ENCODE measurements around the gene MTF1. TPM values are rescaled to one million over a fixed set of nuclear protein-coding genes. Genes with fewer than 3 reads are reported as not detected.
"Not testable (repeated sequence)": the region's sequence is repeated elsewhere in the genome, so short reads cannot be mapped to it uniquely, and the experiment has no call there.

MTF1 gene
- polyA plus RNA-seq = 3.7 and 3.8 TPM in 2 replicates
- polyA minus RNA-seq = 8.8 and 9.5 TPM in 2 replicates

DNA sequence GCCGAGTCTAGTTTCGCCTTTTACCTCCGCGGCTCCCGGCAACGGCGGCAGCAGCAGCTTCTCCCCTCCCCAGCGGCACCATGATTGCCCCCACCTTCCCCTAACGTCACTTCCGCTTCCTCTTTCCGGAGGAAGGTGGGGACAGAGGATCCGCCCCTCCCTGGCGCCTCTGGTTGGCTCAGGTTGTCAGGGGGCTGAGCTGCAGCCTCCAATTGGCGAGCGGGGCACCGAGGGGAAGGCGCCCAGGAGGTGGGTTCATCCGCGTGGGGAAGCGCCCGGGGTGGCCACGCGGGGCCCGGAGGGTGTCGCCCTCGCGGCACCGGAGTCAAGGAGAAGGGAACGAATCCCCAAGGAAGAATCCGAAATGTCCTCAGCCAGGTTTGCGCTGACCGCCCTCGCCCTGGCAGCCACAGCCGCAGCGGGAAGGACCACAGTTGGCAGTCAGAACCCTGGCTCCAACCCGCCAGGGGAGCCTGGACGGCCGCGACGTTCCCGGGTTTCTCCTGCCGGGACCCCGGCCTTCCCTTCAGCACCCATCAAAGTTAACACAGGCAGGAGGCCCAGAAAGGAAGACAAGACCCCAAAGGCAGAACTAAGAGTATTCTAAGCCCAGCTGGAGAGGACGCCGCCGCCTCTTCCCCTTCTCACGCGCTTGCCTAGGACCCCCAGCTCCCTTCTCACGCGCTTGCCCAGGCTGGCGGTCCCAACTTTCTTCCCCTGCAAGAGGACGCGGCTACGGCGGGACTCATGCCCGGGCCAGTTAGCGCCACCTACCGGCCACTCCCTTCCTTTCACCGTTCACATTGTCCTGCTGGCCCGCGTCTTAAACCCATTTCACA lies at the start of gene MTF1:
Gene MTF1 (minus strand): TSS at position 86 of the 839 bp plus-strand sequence. CDS start 1,934 bp downstream, outside the sequence.
- no peaks in the 10 kb centered on the region for H3K36me3 ChIP-seq (ENCODE audit: insufficient read depth, low read length)
- no peaks in the 10 kb centered on the region for H4K20me1 ChIP-seq (ENCODE audit: insufficient read depth)
- peak within 1 kb of the TSS; percentile 81 for H3K4me3 ChIP-seq (ENCODE audit: low read length)
- peak within 1 kb of the TSS; percentile 77 for H3K9ac ChIP-seq (ENCODE audit: low read length)
- H3K9me3 ChIP-seq (ENCODE audit: low read length) = no peaks in the 10 kb centered on the region
- TF ChIP-seq TAF1 (IDR thresholded peaks at IDR 0.05; ENCODE audit: low read depth) (peak; percentile 48), POLR2AphosphoS5 (IDR thresholded peaks at IDR 0.05) (peak; percentile 95), SMC3 (conservative IDR thresholded peaks at IDR 0.05; ENCODE audit: poor library complexity) (peak; percentile 81), RAD21 (conservative IDR thresholded peaks at IDR 0.05) (peak; percentile 77), EP300 (conservative IDR thresholded peaks at IDR 0.05; ENCODE audit: poor library complexity, severe bottlenecking) (peak; percentile 12), EZH2 (IDR thresholded peaks at IDR 0.05; ENCODE audit: borderline replicate concordance, insufficient read depth, low read length, poor library complexity, severe bottlenecking) (no peak), MXI1 (conservative IDR thresholded peaks at IDR 0.05; ENCODE audit: poor library complexity, severe bottlenecking) (peak; percentile 97)
- TF ChIP-seq, protein P1, sequence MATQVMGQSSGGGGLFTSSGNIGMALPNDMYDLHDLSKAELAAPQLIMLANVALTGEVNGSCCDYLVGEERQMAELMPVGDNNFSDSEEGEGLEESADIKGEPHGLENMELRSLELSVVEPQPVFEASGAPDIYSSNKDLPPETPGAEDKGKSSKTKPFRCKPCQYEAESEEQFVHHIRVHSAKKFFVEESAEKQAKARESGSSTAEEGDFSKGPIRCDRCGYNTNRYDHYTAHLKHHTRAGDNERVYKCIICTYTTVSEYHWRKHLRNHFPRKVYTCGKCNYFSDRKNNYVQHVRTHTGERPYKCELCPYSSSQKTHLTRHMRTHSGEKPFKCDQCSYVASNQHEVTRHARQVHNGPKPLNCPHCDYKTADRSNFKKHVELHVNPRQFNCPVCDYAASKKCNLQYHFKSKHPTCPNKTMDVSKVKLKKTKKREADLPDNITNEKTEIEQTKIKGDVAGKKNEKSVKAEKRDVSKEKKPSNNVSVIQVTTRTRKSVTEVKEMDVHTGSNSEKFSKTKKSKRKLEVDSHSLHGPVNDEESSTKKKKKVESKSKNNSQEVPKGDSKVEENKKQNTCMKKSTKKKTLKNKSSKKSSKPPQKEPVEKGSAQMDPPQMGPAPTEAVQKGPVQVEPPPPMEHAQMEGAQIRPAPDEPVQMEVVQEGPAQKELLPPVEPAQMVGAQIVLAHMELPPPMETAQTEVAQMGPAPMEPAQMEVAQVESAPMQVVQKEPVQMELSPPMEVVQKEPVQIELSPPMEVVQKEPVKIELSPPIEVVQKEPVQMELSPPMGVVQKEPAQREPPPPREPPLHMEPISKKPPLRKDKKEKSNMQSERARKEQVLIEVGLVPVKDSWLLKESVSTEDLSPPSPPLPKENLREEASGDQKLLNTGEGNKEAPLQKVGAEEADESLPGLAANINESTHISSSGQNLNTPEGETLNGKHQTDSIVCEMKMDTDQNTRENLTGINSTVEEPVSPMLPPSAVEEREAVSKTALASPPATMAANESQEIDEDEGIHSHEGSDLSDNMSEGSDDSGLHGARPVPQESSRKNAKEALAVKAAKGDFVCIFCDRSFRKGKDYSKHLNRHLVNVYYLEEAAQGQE (IDR thresholded peaks at IDR 0.05; ENCODE audit: borderline replicate concordance) = no peak
- TF ChIP-seq, protein P2, sequence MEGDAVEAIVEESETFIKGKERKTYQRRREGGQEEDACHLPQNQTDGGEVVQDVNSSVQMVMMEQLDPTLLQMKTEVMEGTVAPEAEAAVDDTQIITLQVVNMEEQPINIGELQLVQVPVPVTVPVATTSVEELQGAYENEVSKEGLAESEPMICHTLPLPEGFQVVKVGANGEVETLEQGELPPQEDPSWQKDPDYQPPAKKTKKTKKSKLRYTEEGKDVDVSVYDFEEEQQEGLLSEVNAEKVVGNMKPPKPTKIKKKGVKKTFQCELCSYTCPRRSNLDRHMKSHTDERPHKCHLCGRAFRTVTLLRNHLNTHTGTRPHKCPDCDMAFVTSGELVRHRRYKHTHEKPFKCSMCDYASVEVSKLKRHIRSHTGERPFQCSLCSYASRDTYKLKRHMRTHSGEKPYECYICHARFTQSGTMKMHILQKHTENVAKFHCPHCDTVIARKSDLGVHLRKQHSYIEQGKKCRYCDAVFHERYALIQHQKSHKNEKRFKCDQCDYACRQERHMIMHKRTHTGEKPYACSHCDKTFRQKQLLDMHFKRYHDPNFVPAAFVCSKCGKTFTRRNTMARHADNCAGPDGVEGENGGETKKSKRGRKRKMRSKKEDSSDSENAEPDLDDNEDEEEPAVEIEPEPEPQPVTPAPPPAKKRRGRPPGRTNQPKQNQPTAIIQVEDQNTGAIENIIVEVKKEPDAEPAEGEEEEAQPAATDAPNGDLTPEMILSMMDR (IDR thresholded peaks at IDR 0.05; ENCODE audit: poor library complexity, severe bottlenecking) = peak; percentile 95
- no peaks in the 10 kb centered on the region for H3K27me3 ChIP-seq (ENCODE audit: insufficient read depth, low read depth, low read length)
- H2AFZ ChIP-seq (ENCODE audit: low read depth, low read length) = peak within 1 kb of the TSS; percentile 58
- H3K79me2 ChIP-seq (replicated peaks; ENCODE audit: insufficient read depth, low read length) = peaks cover 28% of the 10 kb centered on the region
- H3K9me2 ChIP-seq (ENCODE audit: insufficient read depth, low read length) = no peaks in the 10 kb centered on the region
- peak within 1 kb of the TSS; percentile 86 for H3K27ac ChIP-seq (ENCODE audit: low read length)
- peaks cover 4% of the 10 kb centered on the region for H3F3A ChIP-seq (ENCODE audit: insufficient read depth, low read length, poor library complexity, severe bottlenecking)
- H3K4me2 ChIP-seq (ENCODE audit: low read length) = peak within 1 kb of the TSS; percentile 93

DNA sequence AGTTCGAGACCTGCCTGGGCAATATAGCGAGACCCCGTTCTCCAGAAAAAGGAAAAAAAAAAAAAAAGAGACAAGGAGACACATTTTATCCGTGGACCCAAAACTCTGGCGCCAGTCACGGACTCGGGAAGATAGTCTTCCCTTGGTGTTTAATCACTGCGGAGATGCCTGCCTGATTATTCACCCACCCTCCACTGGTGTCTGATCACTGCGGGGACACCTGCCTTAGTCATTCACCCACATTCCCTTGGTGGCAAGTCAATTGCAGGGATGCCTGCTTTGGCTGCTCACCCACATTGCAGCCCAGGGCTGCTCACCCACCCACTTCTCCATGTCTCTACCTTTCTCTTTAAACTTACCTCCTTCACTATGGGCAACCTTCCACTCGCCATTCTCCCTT lies 49.1 kb upstream of the MTF1 start:
- not testable (repeated sequence) for H3F3A ChIP-seq (ENCODE audit: insufficient read depth, low read length, poor library complexity, severe bottlenecking); H3K79me2 ChIP-seq (replicated peaks; ENCODE audit: insufficient read depth, low read length); H3K9me2 ChIP-seq (ENCODE audit: insufficient read depth, low read length); H4K20me1 ChIP-seq (ENCODE audit: insufficient read depth); H2AFZ ChIP-seq (ENCODE audit: low read depth, low read length); H3K4me3 ChIP-seq (ENCODE audit: low read length); H3K4me2 ChIP-seq (ENCODE audit: low read length); H3K27me3 ChIP-seq (ENCODE audit: insufficient read depth, low read depth, low read length); H3K27ac ChIP-seq (ENCODE audit: low read length); H3K9ac ChIP-seq (ENCODE audit: low read length); H3K9me3 ChIP-seq (ENCODE audit: low read length); H3K36me3 ChIP-seq (ENCODE audit: insufficient read depth, low read length)

- not testable (repeated sequence) for H3K9ac ChIP-seq (ENCODE audit: low read length); H3K9me3 ChIP-seq (ENCODE audit: low read length); H2AFZ ChIP-seq (ENCODE audit: low read depth, low read length); H4K20me1 ChIP-seq (ENCODE audit: insufficient read depth); H3K4me3 ChIP-seq (ENCODE audit: low read length); H3K9me2 ChIP-seq (ENCODE audit: insufficient read depth, low read length); H3K27me3 ChIP-seq (ENCODE audit: insufficient read depth, low read depth, low read length); H3K27ac ChIP-seq (ENCODE audit: low read length); H3K79me2 ChIP-seq (replicated peaks; ENCODE audit: insufficient read depth, low read length); H3F3A ChIP-seq (ENCODE audit: insufficient read depth, low read length, poor library complexity, severe bottlenecking); H3K36me3 ChIP-seq (ENCODE audit: insufficient read depth, low read length); H3K4me2 ChIP-seq (ENCODE audit: low read length)
Measured at GRCh38 chr1:37907416-37908125, 48.2 kb upstream of the MTF1 start.

DNA sequence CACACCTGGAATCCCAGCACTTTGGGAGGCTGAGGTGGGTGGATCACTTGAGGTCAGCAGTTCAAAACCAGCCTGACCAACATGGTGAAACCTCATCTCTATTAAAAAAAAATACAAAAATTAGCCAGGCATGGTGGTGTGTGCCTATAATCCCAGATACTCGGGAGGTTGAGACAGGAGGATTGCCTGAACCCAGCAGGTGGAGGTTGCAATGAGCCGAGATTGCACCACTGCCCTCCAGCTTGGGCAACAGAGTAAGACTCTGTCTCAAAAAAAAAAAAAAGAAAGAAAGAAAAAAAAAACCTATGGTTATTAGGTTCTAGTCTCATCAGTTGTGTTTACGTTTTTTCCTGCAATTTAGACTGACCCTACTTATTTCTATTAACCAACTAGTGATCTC lies 47.2 kb upstream of the MTF1 start:
- not testable (repeated sequence) for H3K27me3 ChIP-seq (ENCODE audit: insufficient read depth, low read depth, low read length); H4K20me1 ChIP-seq (ENCODE audit: insufficient read depth)

More for the DNA sequence above, 47.2 kb upstream of the MTF1 start:
- H3F3A ChIP-seq (ENCODE audit: insufficient read depth, low read length, poor library complexity, severe bottlenecking); H3K36me3 ChIP-seq (ENCODE audit: insufficient read depth, low read length); H3K4me3 ChIP-seq (ENCODE audit: low read length); H3K79me2 ChIP-seq (replicated peaks; ENCODE audit: insufficient read depth, low read length); H3K9me3 ChIP-seq (ENCODE audit: low read length); H3K9me2 ChIP-seq (ENCODE audit: insufficient read depth, low read length); H3K4me2 ChIP-seq (ENCODE audit: low read length); H3K9ac ChIP-seq (ENCODE audit: low read length); H3K27ac ChIP-seq (ENCODE audit: low read length); H2AFZ ChIP-seq (ENCODE audit: low read depth, low read length): not testable (repeated sequence)

Measured in neural cell (in vitro differentiated cells).